NK-92 (cell line): Measurements from ENCODE around the gene RAB40B.
"Not testable (repeated sequence)": the region's sequence is repeated elsewhere in the genome, so short reads cannot be mapped to it uniquely, and the experiment has no call there.

Source experiments
- DNase-seq: peaks from one replicate; lab custom pipeline; 2025; ENCODE audit not compliant: unreplicated experiment; lab: John Stamatoyannopoulos, UW

Gene RAB40B

GRCh38 chr17:82698065-82698973 lies at the start of gene RAB40B:
TSS of gene RAB40B (minus strand) at chr17:82698698. CDS start at chr17:82698596, 102 bp downstream.
- DNase-seq: peak; percentile 81

- DNase-seq: no peak
Observed at GRCh38 chr17:82745524-82745923, 47.0 kb upstream of the RAB40B start.

GRCh38 chr17:82744736-82745135 lies 46.2 kb upstream of the RAB40B start:
- not testable (repeated sequence) for DNase-seq

GRCh38 chr17:82743344-82744219 lies 45.1 kb upstream of the RAB40B start:
- no peak for DNase-seq

- DNase-seq: no peak
Observed at GRCh38 chr17:82740906-82741759, 42.6 kb upstream of the RAB40B start.

GRCh38 chr17:82737967-82738877 lies 39.7 kb upstream of the RAB40B start:
- no peak for DNase-seq

GRCh38 chr17:82736511-82737185 lies 38.1 kb upstream of the RAB40B start:
- no peak for DNase-seq

GRCh38 chr17:82734987-82735866 lies 36.7 kb upstream of the RAB40B start, which contains the start of gene FN3K:
TSS of gene FN3K (plus strand) at chr17:82735615. CDS start at chr17:82735637, 22 bp downstream.
- no peak for DNase-seq

- DNase-seq: no peak
Observed at GRCh38 chr17:82732118-82732743, 33.7 kb upstream of the RAB40B start.

- DNase-seq: no peak
Observed at GRCh38 chr17:82729479-82730260, 31.2 kb upstream of the RAB40B start.

GRCh38 chr17:82726427-82726826 lies 27.9 kb upstream of the RAB40B start:
- DNase-seq: no peak

- no peak for DNase-seq
Observed at GRCh38 chr17:82723169-82723807, 24.8 kb upstream of the RAB40B start.

GRCh38 chr17:82722341-82723013 lies 24.0 kb upstream of the RAB40B start:
- DNase-seq: no peak

- DNase-seq: no peak
Observed at GRCh38 chr17:82720204-82720603, 21.7 kb upstream of the RAB40B start.

GRCh38 chr17:82718986-82719685 lies 20.6 kb upstream of the RAB40B start:
- DNase-seq: no peak
